HepG2 (cell line): ENCODE data around the gene PLSCR1. TPM values are rescaled to one million over a fixed set of nuclear protein-coding genes. Genes with fewer than 3 reads are reported as not detected.

Source experiments
- NR2F1 ChIP-seq, 2 experiments: fragments of 450-650 bp in 1 of 2; formaldehyde crosslinking in 1 of 2; IDR thresholded peaks; 2 replicates each; pipeline versions ENCODE4 v1.5.0 to v1.6.1; 2016 to 2020; ENCODE audit warnings: mild to moderate bottlenecking in 1 of 2, missing compliant biosample characterization in 1 of 2, missing genetic modification reagents in 1 of 2, moderate library complexity in 1 of 2
- ZNF652 ChIP-seq: IDR thresholded peaks from 2 replicates; pipeline ENCODE4 v1.6.1; 2016; ENCODE audit warnings: low read depth, borderline replicate concordance
- polyA plus RNA-seq, 8 experiments: library from polyadenylated mRNA; depleted of rRNA in 3 of 8; stranded (reverse) in 7 of 8; unstranded in 1 of 8; fragments of >200 nt; fragmentation: Illumina TruSeq in 4 of 8; extraction: Trizol in 4 of 8; gene quantifications; 2 replicates each; pipeline versions ENCODE4 v1.2.1 to v1.2.3, GENCODE V29; 2011 to 2016; ENCODE audit warnings: low read depth in 4 of 8, missing spikeins in 1 of 8, mixed read lengths in 1 of 8; ENCODE audit not compliant: insufficient read depth in 1 of 8
- total RNA-seq, 5 experiments: library from RNA; depleted of rRNA; stranded (reverse); fragments of >200 nt; fragmentation: Illumina TruSeq; extraction: Trizol; gene quantifications; 2 replicates each; pipeline ENCODE4 v1.2.3, GENCODE V29; 2016; ENCODE audit warnings: low read depth in 1 of 5
- TF ChIP-seq, protein P1 (sequence below): sonication (generic); formaldehyde crosslinking; IDR thresholded peaks from 2 replicates; pipeline ENCODE4 v1.5.0; 2020; ENCODE audit warnings: missing genetic modification reagents
- TF ChIP-seq, protein P2 (sequence below): sonication (generic); formaldehyde crosslinking; IDR thresholded peaks from 2 replicates; pipeline ENCODE4 v1.9.0; 2021; ENCODE audit warnings: mild to moderate bottlenecking, missing genetic modification reagents

Gene PLSCR1
- total and polyA plus RNA-seq, 2 of the 13 experiments (the other 11 are each of a cell fraction or from before 2014, with no cell fraction given), result 33.8 to 34.1 TPM

GRCh38 chr3:146581951-146582467 lies 37.6 kb upstream of the PLSCR1 start (continued):
- TF ChIP-seq, protein P1, sequence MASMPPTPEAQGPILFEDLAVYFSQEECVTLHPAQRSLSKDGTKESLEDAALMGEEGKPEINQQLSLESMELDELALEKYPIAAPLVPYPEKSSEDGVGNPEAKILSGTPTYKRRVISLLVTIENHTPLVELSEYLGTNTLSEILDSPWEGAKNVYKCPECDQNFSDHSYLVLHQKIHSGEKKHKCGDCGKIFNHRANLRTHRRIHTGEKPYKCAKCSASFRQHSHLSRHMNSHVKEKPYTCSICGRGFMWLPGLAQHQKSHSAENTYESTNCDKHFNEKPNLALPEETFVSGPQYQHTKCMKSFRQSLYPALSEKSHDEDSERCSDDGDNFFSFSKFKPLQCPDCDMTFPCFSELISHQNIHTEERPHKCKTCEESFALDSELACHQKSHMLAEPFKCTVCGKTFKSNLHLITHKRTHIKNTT (CRISPR knock-in tag), result no peak
- TF ChIP-seq, protein P2, sequence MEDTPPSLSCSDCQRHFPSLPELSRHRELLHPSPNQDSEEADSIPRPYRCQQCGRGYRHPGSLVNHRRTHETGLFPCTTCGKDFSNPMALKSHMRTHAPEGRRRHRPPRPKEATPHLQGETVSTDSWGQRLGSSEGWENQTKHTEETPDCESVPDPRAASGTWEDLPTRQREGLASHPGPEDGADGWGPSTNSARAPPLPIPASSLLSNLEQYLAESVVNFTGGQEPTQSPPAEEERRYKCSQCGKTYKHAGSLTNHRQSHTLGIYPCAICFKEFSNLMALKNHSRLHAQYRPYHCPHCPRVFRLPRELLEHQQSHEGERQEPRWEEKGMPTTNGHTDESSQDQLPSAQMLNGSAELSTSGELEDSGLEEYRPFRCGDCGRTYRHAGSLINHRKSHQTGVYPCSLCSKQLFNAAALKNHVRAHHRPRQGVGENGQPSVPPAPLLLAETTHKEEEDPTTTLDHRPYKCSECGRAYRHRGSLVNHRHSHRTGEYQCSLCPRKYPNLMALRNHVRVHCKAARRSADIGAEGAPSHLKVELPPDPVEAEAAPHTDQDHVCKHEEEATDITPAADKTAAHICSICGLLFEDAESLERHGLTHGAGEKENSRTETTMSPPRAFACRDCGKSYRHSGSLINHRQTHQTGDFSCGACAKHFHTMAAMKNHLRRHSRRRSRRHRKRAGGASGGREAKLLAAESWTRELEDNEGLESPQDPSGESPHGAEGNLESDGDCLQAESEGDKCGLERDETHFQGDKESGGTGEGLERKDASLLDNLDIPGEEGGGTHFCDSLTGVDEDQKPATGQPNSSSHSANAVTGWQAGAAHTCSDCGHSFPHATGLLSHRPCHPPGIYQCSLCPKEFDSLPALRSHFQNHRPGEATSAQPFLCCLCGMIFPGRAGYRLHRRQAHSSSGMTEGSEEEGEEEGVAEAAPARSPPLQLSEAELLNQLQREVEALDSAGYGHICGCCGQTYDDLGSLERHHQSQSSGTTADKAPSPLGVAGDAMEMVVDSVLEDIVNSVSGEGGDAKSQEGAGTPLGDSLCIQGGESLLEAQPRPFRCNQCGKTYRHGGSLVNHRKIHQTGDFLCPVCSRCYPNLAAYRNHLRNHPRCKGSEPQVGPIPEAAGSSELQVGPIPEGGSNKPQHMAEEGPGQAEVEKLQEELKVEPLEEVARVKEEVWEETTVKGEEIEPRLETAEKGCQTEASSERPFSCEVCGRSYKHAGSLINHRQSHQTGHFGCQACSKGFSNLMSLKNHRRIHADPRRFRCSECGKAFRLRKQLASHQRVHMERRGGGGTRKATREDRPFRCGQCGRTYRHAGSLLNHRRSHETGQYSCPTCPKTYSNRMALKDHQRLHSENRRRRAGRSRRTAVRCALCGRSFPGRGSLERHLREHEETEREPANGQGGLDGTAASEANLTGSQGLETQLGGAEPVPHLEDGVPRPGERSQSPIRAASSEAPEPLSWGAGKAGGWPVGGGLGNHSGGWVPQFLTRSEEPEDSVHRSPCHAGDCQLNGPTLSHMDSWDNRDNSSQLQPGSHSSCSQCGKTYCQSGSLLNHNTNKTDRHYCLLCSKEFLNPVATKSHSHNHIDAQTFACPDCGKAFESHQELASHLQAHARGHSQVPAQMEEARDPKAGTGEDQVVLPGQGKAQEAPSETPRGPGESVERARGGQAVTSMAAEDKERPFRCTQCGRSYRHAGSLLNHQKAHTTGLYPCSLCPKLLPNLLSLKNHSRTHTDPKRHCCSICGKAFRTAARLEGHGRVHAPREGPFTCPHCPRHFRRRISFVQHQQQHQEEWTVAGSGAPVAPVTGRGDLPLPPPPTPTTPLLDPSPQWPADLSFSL (CRISPR knock-in tag), result no peak
- TF ChIP-seq ZNF652 (CRISPR knock-in tag) (no peak), NR2F1 (CRISPR knock-in tag; IDR thresholded peaks at IDR 0.05) (0 out of 4 replicates have a peak, but pooled peaks of 1 of the 2 experiments have one; percentile 32)
- TF ChIP-seq, all 625 proteins: peak for 12
